Measurements from ENCODE around the gene HOXA2.

HOXA2 gene

DNA sequence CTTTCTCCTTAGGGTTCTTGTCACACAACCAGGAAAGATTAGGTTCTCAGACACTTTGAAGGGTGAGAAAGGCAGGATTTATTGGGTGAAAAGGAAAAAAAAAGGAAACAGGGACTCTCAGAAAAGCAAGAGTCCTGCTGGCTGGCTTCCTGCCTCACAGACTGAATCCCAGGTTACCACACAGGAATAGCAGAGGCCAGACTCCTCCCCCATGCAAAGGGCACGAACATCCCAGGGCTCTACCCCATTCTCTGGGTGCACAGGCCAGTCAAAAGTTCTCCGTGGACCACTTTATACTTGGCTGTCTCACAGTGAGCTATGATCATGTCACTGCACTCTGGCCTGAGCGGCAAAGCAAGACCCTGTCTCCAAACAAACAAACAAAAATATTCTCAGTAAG lies 49.3 kb downstream of the HOXA2 start:
- no peak overlapping the region for H3K27ac ChIP-seq
- TF ChIP-seq, protein P1, sequence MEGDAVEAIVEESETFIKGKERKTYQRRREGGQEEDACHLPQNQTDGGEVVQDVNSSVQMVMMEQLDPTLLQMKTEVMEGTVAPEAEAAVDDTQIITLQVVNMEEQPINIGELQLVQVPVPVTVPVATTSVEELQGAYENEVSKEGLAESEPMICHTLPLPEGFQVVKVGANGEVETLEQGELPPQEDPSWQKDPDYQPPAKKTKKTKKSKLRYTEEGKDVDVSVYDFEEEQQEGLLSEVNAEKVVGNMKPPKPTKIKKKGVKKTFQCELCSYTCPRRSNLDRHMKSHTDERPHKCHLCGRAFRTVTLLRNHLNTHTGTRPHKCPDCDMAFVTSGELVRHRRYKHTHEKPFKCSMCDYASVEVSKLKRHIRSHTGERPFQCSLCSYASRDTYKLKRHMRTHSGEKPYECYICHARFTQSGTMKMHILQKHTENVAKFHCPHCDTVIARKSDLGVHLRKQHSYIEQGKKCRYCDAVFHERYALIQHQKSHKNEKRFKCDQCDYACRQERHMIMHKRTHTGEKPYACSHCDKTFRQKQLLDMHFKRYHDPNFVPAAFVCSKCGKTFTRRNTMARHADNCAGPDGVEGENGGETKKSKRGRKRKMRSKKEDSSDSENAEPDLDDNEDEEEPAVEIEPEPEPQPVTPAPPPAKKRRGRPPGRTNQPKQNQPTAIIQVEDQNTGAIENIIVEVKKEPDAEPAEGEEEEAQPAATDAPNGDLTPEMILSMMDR (IDR thresholded peaks at IDR 0.05), result no peak
- H3K4me3 ChIP-seq, result no peak overlapping the region
- no peak for DNase-seq (ENCODE audit: low spot score)

DNA sequence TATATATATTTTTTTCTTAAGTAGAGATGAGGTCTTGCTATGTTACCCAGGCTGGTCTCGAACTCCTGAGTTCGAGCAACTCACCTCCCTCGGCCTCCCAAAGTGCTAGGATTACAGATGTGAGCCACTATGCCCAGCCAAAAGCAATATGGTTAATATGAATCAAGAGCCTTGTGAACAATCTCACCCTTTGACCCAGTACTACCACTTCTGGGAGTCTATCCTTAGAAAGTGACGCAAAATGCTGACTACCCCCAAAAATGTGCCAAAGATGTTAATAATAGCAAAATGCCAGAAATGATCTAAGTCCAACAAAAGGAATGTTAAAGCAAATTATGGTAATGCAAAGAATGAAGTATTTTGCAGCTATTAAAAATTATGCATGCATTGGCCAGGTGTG lies 51.0 kb downstream of the HOXA2 start:
- TF ChIP-seq, protein P1 (IDR thresholded peaks at IDR 0.05), result no peak
- DNase-seq (ENCODE audit: low spot score), result no peak
- no peak overlapping the region for H3K27ac ChIP-seq
- H3K4me3 ChIP-seq, result no peak overlapping the region

Data from coronary artery (tissue), 2 donors.